GM21390 (cell line): ENCODE results near the gene RPL27.
"Not testable (repeated sequence)": the region's sequence is repeated elsewhere in the genome, so short reads cannot be mapped to it uniquely, and the experiment has no call there.

Source experiments
- ATAC-seq: cut with Tn5 transposase; IDR thresholded peaks from one replicate; pipeline ENCODE4 v1.9.1; 2021; ENCODE audit not compliant: unreplicated experiment

RPL27 gene

DNA sequence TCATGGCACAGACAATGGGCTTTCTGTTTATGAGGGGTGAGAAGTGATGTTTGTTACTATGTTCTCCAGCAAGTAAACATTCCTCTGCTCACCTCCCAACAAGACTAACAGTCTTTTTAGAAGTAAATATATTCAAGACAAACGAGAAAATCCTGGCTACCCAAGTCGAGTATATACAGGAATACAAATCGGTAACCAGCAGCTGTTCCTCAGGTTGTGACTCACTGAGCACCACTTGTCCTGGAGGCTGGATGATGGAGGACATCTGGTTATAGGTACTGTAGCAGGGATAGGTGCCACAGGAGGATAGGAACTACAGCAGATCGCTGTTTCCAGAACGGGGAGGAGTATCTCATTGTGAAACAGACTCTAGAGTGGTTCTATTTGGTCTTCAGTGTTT, 5.3 kb upstream of the RPL27 start:
- no peak for ATAC-seq

DNA sequence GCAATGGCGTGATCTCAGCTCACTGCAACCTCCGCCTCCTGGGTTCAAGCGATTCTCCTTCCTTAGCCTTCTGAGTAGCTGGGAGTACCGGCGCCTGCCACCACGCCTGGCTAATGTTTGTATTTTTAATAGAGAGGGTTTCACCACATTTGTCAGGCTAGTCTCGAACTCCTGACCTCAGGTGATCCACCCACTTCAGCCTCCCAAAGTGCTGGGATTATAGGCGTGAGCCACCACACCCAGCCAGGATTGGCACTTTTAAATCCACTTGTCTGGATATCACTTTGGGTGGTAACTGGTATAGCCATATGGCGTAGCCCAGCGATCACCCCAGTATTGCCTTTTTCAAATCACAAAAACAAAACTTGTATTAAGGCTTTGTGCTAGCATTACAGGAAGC, 4.3 kb upstream of the RPL27 start:
- not testable (repeated sequence) for ATAC-seq

DNA sequence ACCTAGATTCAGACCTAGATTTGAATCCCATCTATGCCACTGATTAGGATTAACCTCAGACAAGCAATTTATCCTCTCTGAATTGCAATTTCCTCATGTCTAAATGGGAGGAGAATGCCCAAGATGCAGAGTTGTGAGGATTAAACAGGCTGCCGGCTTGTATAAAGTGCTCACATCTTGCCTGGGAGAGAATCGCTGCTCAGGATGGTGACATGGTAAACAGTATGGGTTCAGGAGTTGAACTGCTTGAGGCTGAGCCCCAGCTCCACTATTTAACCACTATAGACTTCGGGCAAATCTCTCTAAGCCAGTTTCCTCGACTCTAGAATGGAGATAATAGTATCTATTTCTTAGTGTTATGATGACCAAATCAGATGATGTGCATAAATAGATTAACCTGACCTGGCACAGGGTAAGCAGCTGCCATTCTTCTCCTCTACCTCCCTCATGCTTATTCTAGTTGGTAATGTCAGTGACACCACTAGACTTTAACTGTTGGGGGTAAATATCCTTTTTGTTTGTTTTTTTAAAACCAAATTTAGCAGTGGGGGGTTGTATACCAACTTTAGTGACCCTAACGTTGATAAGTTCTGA, 732 bp upstream of the RPL27 start:
- ATAC-seq: peak; percentile 5

DNA sequence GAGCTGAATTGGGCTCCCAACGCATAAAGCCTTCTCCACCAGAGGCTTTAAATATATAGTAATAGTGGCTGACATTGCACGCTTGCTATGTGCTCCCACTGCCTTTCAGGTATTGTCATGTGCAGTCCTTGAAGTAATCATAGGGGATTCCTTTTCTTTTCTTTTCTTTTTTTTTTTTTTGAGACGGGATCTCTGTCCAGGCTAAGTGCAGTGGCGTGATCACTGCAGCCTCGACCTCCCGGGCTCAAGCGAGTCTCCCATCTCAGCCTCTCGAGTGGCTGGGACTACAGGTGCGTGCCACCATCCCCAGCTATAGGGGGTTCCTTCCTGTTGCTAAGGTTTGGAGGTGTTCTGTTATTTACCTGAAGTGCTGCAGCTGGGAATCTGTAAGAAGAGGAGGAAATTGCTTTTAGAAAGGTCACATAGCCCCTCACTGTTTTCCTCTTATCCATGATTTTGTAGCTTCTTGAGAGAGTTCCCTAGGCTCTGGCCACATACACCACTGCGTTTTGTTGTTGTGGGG, 845 bp downstream of the RPL27 start:
- no peak for ATAC-seq

DNA sequence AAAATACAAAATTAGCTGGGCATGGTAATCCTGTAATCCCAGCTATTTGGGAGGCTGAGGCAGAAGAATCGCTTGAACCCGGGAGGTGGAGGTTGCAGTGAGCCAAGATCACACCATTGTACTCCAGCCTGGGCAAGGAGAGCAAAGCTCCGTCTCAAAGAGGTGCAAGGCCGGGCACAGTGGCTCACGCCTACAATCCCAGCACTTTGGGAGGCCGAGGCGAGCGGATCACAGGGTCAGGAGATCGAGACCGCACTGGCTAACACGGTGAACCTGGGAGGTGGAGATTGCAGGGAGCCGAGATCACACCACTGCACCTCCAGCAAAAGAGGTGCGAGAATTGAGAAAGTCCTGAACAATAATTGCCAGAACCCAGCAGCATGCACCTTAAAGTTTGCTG, 2.7 kb downstream of the RPL27 start:
- ATAC-seq: not testable (repeated sequence)

DNA sequence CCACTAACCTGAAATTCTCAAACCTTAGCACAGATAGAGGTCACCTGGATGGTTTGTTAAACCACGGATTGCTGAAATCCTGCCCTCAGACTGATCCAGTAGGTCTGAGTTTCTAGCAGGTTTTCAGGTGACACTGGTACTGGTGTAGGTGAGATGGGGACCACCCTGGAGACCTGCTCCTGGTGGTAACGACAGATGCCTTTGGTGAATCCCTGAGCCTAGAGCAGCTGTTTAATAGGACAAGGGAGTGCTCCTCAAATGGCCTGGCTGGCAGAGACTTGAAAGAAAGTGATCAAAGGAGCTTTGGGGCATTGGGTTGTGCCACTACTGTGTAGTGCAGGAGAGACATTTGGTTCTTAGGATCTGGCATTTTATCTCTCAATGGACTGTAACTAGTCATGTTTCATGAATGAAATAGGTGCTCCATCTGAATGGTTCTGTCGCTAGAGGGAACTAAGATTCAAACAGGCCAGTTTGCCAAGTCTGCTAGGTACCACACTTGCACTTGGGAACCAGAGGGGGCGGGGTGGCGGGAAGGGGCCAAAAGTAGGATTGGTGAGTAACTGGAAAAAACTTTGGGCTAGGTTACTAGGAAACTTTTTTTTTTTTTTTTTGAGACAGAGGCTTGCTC, 5.4 kb downstream of the RPL27 start:
- no peak for ATAC-seq

DNA sequence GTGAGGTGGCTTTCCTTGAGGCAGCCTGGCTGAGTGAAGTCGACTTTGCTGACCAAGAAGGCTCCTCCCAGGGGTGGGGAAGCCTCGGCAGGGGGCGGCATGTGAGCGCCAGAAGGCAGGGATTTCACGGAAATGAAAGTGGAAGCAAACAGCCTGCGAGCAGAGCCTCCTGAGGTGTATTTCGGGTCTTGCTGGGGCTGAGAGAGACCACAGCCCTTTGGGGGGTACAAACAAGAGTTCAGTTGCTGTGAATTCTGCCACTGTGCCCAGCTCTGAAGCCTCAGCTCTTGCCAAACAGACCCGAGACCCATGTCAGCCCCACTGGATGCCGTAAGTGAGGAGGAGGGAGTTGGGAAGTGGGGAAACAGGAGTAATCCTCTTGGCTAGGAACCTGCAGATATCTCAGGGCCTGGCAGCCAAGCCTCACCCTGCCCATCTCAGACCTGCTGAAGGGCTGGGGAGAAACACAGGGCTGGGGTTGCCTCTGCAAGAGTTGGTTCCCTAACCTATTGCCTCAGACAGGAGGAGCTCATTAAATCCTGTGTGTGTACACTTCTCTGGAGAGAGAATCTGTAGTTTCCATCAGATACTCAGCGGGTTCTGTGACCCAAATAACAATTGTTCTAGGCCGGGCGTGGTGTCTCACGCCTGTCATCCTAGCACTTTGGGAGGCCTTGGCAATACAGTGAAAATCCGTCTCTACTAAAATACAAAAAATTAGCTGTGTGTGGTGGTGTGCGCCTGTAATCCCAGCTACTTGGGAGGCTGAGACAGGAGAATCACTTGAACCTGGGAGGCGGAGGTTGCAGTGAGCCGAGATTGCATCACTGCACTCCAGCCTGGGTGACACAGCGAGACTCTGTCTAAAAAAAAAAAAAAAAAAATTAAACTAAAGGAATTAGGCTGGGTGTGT, 8.7 kb downstream of the RPL27 start, which contains the start of gene IFI35:
TSS of gene IFI35 (plus strand) at position 146 of the 913 bp plus-strand sequence. CDS start at position 310, 164 bp downstream.
- peak; percentile 81 for ATAC-seq

DNA sequence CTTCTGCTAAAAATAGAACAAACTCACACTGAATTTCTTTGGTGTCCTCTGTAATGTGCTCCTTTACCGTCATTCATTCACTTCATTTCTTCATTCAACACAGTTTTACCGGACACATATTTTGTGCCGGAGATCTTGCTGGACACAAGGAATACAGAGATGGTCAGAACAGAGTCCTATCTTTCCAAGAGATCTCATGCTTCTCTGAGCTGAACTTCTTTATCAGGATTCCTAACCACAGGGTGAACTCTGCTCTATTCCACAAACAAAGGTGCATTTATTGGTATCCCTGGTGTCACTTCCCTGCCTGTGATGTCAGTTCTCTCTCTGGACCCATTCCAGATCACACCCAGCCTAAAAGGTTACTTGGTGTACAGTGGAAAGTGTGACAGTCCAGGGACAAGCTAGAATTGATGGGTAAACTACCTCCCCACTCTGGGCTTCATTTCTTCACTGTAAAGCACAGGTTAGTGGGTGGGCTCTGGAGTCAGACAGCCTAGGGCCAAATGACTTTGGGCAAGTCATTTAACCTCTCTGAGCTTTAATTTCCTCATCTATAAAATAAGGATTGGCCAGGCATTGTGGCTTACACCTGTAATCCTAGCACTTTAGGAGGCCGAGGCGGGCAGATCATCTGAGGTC, 12.6 kb downstream of the RPL27 start:
- ATAC-seq: no peak

DNA sequence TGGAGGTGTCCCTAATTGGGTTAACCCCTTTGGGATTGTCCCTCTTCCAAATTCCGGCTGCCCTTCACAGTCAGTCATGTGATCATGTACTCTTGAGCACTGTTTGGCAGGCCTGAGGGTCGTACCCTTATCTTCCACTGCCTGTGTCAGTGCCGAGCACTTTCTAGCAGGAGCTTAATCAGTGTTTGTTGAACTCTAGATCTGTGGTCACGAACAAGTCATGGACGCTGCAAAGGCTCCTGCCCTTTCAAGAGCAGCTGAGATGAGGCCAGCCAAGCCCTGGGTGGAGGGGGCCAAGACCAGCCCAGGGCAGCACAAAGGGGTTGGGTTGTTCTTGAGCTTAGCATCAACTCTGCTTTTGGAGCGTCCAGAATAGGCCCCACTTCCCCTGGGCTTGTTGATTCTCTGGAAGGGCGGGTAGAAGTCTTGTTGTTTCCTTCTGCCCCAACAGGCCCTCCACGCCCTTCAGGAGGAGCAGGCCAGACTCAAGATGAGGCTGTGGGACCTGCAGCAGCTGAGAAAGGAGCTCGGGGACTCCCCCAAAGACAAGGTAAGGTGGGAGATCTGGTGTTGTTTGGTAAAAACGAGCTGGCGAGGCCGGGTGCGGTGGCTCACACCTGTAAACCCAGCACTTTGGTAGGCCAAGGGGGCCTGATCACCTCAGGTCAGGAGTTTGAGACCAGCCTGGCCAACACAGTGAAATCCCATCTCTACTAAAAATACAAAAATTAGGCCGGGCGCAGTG, 13.7 kb downstream of the RPL27 start:
- ATAC-seq: no peak

DNA sequence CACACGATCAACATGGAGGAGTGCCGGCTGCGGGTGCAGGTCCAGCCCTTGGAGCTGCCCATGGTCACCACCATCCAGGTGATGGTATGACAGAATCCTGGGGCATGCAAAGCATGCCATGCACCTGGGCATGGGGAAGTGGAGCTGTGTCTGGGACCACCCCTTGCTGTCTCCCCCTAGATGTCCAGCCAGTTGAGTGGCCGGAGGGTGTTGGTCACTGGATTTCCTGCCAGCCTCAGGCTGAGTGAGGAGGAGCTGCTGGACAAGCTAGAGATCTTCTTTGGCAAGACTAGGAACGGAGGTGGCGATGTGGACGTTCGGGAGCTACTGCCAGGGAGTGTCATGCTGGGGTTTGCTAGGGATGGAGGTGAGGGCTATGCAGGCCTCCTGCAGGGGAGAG, 15.1 kb downstream of the RPL27 start:
- ATAC-seq: no peak

DNA sequence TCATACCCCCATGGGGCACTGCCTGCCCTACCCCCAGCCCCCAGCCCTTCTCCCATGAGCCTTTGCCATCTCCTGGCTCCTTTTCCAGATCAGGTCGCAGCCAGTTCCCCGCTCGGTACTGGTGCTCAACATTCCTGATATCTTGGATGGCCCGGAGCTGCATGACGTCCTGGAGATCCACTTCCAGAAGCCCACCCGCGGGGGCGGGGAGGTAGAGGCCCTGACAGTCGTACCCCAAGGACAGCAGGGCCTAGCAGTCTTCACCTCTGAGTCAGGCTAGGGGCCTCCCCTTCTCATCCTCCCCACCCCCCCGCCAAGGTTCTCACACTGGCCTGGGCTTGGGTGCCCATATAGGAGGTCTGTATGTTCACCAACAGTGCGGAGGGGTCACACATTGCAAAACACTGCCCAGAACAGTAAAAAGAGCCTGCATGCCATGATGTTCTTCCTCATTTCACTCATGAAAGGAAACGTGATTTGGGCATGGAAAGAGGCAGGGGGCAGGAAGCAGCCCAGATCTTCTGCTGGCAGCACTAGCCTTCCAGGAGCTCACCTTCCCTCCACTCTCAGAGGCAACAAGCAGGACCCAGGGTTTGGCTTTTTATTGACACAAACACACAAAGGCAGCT, 15.9 kb downstream of the RPL27 start:
- ATAC-seq: no peak

DNA sequence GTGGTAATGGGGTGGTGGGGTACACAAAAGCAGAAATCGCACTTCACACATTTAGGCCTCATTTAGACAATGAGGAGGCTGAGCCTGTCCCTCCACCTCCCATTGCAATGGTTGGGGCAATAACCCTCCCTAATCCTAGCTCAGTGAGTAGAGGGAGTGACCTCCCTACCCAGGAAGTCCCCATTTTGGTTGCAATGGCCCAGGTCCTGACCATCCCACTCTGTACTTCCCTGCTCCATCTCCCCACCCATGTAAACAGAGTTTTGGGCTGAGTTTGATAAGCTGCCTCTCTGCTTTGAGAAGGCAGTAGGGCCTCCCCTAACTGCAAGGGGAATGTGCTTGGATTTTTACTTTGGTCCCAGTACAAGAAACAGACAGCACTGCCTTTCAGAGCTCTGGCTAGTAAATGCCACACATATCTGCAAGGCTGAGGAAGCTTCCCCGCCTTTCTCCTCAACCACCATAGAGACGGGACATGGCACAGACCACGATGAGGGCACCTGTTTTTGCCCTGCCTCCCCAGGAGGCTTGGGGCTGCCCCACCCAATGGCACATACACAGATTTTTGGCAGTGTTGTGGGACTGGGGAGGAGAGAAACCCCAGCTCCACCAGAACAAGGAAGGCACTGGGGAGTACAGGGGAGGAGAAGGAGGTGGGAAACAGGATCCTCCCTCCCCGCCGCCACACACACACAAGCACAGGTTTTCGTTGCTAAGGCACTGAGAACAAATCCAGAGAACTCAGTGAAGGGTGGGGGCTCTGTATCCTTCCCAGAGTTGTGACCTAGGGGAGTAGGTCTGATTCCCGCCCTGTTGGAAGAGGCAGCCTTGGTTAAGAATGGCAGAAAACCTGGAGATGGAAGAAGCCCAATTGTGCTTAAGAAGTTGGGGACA, 16.7 kb downstream of the RPL27 start:
- no peak for ATAC-seq

DNA sequence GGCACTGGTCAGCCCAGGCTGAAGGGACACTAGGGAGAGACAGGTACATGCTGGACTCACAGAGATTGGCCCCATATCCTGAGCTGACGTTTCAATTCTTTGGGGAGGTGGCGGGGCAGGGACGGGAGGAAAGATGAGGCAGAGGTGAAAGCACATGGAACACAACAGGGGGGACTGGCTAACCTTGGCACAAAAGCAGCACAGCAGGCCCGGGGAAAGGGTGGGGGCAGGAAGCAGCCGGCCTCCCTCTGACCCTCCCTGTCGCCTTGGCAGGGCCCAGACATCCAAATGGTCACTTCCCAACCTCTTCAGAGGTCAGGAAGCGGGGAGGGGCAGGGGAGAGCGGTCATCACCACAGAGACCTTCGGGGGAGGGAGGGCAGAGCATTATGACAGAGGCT, 17.4 kb downstream of the RPL27 start:
- no peak for ATAC-seq

DNA sequence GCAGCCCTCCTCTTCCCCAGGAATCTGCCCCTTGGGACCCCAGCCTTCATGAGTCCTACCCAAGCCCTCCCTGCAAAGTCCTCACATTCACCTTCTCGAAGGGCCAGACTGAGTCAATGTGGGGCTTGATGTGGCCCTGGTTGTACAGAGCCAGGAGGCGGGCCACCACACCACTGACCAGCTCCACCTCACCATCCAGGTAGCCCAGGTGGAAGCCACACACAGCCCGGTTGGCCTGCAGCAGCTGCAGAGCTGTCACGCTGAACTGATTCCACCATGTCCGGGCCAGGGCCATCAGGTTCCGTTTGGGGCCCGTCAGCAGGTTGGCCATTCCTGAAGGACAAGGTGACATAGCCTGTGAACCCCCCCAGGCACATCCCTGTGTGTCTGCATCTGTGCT, 18.0 kb downstream of the RPL27 start:
- ATAC-seq: no peak

DNA sequence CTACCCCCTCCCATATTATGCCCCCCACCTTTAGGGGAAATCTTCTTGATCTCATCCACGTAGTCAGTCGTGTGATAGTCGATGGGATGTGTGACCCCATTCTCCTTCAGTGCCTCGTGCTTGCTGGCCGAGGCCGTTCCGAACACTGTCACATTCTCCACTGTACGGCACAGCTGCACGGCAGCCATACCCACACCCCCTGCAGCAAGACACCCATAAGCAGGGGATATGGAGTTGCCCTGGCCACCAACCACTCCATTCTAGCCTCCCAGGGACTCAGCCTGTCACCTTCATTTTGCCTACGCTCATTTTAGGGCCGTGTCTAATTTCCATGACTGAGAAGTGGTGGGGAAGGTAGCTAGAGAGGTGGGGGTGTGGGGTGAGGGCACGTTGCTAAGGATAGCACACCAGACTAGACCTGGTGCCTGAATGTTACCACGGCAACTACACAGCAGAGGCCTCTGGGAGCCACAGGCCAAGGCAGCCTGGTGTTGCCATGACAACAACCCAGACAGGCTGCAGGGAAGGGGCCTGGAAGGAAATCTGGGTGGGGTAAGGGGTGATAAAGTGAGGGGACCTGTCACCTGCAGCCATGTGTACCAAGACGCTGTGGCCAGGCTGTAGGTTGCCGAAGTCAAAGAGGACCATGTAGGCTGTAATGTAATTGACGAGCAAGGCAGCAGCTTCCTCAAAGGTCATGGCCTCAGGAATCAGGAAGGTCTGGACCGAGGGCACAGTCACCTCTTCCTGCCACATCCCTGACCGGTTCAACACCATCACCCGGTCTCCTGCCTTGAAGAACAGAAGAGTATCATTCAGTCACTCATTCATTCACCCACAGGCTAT, 20.0 kb downstream of the RPL27 start:
- ATAC-seq: no peak

DNA sequence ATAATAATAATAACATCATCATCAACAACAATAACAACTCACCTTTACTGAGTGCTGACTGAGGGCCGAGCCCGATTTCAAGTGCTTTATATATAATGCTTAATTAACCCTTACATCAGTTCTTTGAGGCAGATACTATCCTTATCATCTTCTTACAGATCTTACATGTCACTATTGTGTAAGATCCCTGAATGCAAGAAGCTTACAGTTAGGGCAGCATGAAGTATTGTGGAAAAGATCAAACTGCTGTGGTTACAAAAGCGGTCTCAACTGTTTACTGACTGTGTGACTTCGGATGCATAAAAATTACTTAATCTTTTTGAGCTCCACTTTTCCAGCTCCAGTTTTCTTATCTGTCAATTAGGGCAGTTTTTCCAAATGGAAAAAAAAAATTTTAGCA, 20.7 kb downstream of the RPL27 start:
- no peak for ATAC-seq

DNA sequence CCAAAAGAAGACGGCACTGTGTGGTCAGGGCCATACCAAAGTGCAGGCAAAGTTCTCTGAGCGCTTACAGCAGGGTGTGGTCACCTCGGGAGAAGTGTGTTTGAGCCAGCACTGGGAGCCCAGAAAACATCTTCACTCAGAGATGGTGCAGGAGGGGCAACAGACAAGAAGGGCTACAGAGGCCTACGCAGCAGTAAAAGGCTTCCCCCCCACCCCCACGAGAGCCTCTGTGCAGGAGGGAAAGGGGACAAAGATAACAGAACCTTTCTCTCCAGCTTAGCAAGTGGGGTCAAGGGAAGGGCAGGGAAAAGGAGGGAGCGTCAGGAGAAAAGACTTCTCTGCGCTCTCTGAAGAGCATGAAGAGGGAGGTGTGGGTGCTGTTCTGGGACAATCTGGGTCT, 21.2 kb downstream of the RPL27 start:
- ATAC-seq: no peak

DNA sequence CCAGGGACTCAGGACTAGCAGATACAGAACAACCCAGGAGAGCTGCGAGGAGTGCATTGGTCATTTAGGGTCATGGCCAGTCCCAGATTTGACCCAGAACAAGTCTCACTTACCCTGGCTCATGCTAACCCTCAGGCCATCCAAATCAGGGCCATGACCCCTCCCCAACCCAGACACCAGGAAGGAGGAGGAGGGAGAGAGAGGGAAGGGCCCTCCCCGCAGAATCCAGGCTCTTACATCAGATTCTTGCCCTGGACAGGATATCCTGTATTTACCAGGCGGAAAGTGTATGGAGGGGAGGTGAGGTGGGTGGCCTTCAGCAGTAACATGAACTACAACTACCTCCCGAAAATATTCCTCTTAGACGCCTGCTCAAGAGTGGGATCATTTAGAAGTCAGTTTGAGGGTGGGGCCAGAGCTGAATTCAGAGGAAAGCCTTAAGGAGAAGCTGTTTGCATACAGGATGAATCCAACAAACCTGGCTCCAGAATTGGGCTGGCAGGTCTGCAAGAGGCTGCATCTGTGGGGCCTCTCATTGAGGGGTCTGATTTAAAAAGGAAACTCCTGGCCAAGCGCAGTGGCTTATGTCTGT, 21.9 kb downstream of the RPL27 start:
- no peak for ATAC-seq
